ENCODE data around the gene SLCO2A1. TPM values are rescaled to one million over a fixed set of nuclear protein-coding genes. Genes with fewer than 3 reads are reported as not detected.

Gene SLCO2A1
- polyA plus RNA-seq, 1 donor (not counting 4 experiments of a cell fraction or from before 2014, with no cell fraction given), result 0.80 TPM

DNA sequence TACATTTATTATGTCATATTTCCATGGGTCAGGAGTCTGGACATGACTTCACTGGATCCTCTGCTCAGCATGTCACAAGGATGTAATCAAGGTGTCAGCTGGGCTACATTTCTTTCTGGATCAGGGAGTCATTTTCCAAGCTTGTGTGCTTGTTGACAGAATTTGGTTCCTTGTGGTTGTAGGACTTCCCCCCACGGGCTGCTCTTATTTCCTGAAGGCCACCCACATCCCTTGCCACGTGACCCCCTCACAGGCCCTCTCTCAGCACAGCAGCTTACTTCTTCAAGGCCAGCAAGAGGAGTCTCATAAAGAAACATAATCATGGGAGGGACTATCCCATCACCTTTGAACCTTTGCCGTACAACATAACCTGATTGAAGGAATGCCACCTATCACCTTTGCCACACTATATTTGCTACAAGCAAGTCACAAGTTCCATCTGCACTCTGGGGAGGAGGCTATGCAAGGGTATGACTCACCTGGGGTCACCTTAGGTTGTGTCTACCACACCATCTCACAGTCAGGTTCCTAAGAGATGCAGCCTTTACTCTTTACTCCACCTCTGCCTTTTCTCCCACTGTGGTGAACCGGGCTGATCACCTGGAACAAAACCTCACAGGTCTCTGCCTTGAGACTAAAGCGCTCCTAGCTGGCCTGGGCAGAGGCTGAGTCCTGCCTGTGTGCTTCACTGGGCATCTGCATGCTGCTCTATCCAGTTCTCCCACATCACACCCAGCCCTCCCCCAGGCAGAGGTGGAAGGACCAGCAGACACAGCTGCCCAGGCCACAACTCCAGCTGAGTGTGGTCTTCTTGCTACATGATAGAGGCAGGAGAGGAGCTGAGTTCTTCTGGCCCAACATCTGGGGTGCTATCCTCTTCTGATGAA, 147.5 kb downstream of the SLCO2A1 start:
- Histone ChIP-seq H3K9me3 (ENCODE audit: control insufficient read depth, low read depth, low read length) (no peaks in the 10 kb centered on the region), H3K9me1 (ENCODE audit: control insufficient read depth, extremely low read depth, insufficient read depth, low read length) (no peaks in the 10 kb centered on the region), H3K9ac (ENCODE audit: control insufficient read depth, extremely low read depth, insufficient read depth, low read length) (no peak overlapping the region), H3K27ac (ENCODE audit: control insufficient read depth, insufficient read depth, low read length) (no peak overlapping the region), H3K4me3 (ENCODE audit: control insufficient read depth in 2 of 3, extremely low read depth in 1 of 3, insufficient read depth in 2 of 3, low read depth in 1 of 3, low read length in 3 of 3) (no peak overlapping the region), H4K20me1 (ENCODE audit: control insufficient read depth, extremely low read depth, insufficient read depth, low read length) (no peaks in the 10 kb centered on the region), H3K27me3 (ENCODE audit: control insufficient read depth, extremely low read depth, insufficient read depth, low read length) (peaks cover 17% of the 10 kb centered on the region), H3K4me2 (ENCODE audit: control insufficient read depth, extremely low read depth, insufficient read depth, low read depth, low read length) (no peak overlapping the region), H3K4me1 (ENCODE audit: control insufficient read depth, extremely low read depth, insufficient read depth, low read length) (no peaks in the 10 kb centered on the region), H3K36me3 (ENCODE audit: control insufficient read depth in 2 of 2, extremely low read depth in 1 of 2, insufficient read depth in 2 of 2, low read length in 2 of 2) (no peaks in the 10 kb centered on the region), H3K79me2 (ENCODE audit: control insufficient read depth, insufficient read depth, low read length) (no peaks in the 10 kb centered on the region), H2AFZ (ENCODE audit: control insufficient read depth, low read length) (no peak overlapping the region)
- dilution Hi-C loops (cut with MboI; ENCODE audit: extremely low pct_ligation_motif_present, low sequenced_read_pairs), result no loop called here
- no peak for TF ChIP-seq EZH2 (IDR thresholded peaks at IDR 0.05; ENCODE audit: low read length)
- TF ChIP-seq, protein P1, sequence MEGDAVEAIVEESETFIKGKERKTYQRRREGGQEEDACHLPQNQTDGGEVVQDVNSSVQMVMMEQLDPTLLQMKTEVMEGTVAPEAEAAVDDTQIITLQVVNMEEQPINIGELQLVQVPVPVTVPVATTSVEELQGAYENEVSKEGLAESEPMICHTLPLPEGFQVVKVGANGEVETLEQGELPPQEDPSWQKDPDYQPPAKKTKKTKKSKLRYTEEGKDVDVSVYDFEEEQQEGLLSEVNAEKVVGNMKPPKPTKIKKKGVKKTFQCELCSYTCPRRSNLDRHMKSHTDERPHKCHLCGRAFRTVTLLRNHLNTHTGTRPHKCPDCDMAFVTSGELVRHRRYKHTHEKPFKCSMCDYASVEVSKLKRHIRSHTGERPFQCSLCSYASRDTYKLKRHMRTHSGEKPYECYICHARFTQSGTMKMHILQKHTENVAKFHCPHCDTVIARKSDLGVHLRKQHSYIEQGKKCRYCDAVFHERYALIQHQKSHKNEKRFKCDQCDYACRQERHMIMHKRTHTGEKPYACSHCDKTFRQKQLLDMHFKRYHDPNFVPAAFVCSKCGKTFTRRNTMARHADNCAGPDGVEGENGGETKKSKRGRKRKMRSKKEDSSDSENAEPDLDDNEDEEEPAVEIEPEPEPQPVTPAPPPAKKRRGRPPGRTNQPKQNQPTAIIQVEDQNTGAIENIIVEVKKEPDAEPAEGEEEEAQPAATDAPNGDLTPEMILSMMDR (optimal IDR thresholded peaks at IDR 0.05 in 1 of 3, IDR thresholded peaks at IDR 0.05 in 1 of 3, conservative IDR thresholded peaks at IDR 0.05 in 1 of 3; ENCODE audit: extremely low read depth in 1 of 3, insufficient read depth in 2 of 3, low read length in 3 of 3), result no peak
- no peak for DNase-seq (ENCODE audit: low read depth, low spot score)
- no peak for FAIRE-seq

DNA sequence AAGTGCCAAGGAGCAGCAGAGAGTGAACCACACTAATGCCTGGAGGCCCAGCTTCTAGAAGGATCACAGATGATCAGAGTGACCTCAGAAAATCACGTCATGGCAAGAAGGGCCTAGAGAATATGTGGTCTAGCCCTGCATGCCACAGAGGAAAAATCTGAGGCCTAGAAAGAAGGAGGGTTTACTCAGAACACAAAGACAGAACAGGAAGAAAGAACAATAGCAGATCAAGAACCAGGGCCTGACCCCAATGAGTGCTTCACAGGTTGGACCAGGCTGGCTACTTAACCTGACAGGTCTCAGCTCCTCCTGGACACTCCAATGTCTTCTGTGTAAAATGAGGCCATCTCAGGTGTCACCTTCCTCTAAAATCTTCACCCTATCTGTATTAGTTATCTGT, 148.2 kb downstream of the SLCO2A1 start:
- H4K20me1 ChIP-seq (ENCODE audit: control insufficient read depth, extremely low read depth, insufficient read depth, low read length), result no peaks in the 10 kb centered on the region
- H3K9ac ChIP-seq (ENCODE audit: control insufficient read depth, extremely low read depth, insufficient read depth, low read length), result no peak overlapping the region

More for the DNA sequence above, 148.2 kb downstream of the SLCO2A1 start:
- no peak for TF ChIP-seq EZH2 (IDR thresholded peaks at IDR 0.05; ENCODE audit: low read length)
- TF ChIP-seq, protein P1 (optimal IDR thresholded peaks at IDR 0.05 in 1 of 3, IDR thresholded peaks at IDR 0.05 in 1 of 3, conservative IDR thresholded peaks at IDR 0.05 in 1 of 3; ENCODE audit: extremely low read depth in 1 of 3, insufficient read depth in 2 of 3, low read length in 3 of 3), result no peak
- no peaks in the 10 kb centered on the region for H3K36me3 ChIP-seq (ENCODE audit: control insufficient read depth in 2 of 2, extremely low read depth in 1 of 2, insufficient read depth in 2 of 2, low read length in 2 of 2)
- H3K27me3 ChIP-seq (ENCODE audit: control insufficient read depth, extremely low read depth, insufficient read depth, low read length), result peaks cover 17% of the 10 kb centered on the region
- H3K4me3 ChIP-seq (ENCODE audit: control insufficient read depth in 2 of 3, extremely low read depth in 1 of 3, insufficient read depth in 2 of 3, low read depth in 1 of 3, low read length in 3 of 3), result no peak overlapping the region
- H3K79me2 ChIP-seq (ENCODE audit: control insufficient read depth, insufficient read depth, low read length), result no peaks in the 10 kb centered on the region
- FAIRE-seq (no peak), DNase-seq (ENCODE audit: low read depth, low spot score) (no peak)
- H3K9me3 ChIP-seq (ENCODE audit: control insufficient read depth, low read depth, low read length), result no peaks in the 10 kb centered on the region
- no peak overlapping the region for H2AFZ ChIP-seq (ENCODE audit: control insufficient read depth, low read length)
- no peaks in the 10 kb centered on the region for H3K9me1 ChIP-seq (ENCODE audit: control insufficient read depth, extremely low read depth, insufficient read depth, low read length)
- H3K27ac ChIP-seq (ENCODE audit: control insufficient read depth, insufficient read depth, low read length), result no peak overlapping the region
- H3K4me2 ChIP-seq (ENCODE audit: control insufficient read depth, extremely low read depth, insufficient read depth, low read depth, low read length), result no peak overlapping the region
- no peaks in the 10 kb centered on the region for H3K4me1 ChIP-seq (ENCODE audit: control insufficient read depth, extremely low read depth, insufficient read depth, low read length)
- dilution Hi-C loops (cut with MboI; ENCODE audit: extremely low pct_ligation_motif_present, low sequenced_read_pairs), result no loop called here

Data from keratinocyte (primary cell).